ENCODE results near the gene NTM. TPM values are rescaled to one million over a fixed set of nuclear protein-coding genes. Genes with fewer than 3 reads are reported as not detected.

Gene NTM
- total and polyA plus RNA-seq, 2 donors (not counting 1 experiment from before 2014, with no cell fraction given) = 12.3 to 28.6 TPM

DNA sequence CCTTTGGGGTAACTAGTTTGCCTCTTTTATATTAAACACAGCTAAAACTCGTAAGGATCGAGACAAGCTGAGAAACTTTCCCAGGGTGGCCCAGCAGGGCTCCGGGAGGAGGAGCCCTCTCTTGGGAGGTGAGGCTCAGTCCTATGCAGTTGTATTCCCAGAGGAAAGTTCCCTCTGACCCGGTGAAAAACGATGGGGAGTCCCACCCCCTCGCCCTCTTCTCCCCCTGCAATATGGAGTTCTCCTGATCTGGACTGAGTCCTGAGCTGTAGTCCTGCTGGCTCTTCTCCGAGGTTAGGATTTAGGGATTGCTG lies 1.3 kb downstream of the NTM start:
- no peaks in the 10 kb centered on the region for H3K9me3 ChIP-seq (ENCODE audit: control insufficient read depth, insufficient read depth, low read depth, low read length)
- H3K4me2 ChIP-seq (ENCODE audit: extremely low read depth, insufficient read depth, low read length) = no peak overlapping the region
- no peaks in the 10 kb centered on the region for H3K4me1 ChIP-seq (ENCODE audit: control insufficient read depth, extremely low read depth, insufficient read depth, low read length)
- H3K79me2 ChIP-seq (ENCODE audit: control insufficient read depth, insufficient read depth, low read length) = no peaks in the 10 kb centered on the region
- no peak overlapping the region for H2AFZ ChIP-seq (ENCODE audit: low read length)
- no peaks in the 10 kb centered on the region for H3K36me3 ChIP-seq (ENCODE audit: control insufficient read depth, insufficient read depth, low read length)
- peaks cover 5% of the 10 kb centered on the region for H3K27me3 ChIP-seq (ENCODE audit: control insufficient read depth, insufficient read depth, low read length)
- no peak for DNase-seq (ENCODE audit: low read depth in 2 of 2)
- H3K27ac ChIP-seq (ENCODE audit: insufficient read depth, low read length) = no peak overlapping the region
- no peak overlapping the region for H3K9ac ChIP-seq (ENCODE audit: insufficient read depth, low read length)
- TF ChIP-seq, protein P1, sequence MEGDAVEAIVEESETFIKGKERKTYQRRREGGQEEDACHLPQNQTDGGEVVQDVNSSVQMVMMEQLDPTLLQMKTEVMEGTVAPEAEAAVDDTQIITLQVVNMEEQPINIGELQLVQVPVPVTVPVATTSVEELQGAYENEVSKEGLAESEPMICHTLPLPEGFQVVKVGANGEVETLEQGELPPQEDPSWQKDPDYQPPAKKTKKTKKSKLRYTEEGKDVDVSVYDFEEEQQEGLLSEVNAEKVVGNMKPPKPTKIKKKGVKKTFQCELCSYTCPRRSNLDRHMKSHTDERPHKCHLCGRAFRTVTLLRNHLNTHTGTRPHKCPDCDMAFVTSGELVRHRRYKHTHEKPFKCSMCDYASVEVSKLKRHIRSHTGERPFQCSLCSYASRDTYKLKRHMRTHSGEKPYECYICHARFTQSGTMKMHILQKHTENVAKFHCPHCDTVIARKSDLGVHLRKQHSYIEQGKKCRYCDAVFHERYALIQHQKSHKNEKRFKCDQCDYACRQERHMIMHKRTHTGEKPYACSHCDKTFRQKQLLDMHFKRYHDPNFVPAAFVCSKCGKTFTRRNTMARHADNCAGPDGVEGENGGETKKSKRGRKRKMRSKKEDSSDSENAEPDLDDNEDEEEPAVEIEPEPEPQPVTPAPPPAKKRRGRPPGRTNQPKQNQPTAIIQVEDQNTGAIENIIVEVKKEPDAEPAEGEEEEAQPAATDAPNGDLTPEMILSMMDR (conservative IDR thresholded peaks at IDR 0.05 in 1 of 2, IDR thresholded peaks at IDR 0.05 in 1 of 2; ENCODE audit: low read depth in 1 of 2, low read length in 2 of 2) = no peak
- no peak for TF ChIP-seq EZH2 (IDR thresholded peaks at IDR 0.05; ENCODE audit: low read length, missing control alignments)
- no peaks in the 10 kb centered on the region for H4K20me1 ChIP-seq (ENCODE audit: control insufficient read depth, extremely low read depth, insufficient read depth, low read length)
- H3K4me3 ChIP-seq (replicated peaks in 1 of 4; ENCODE audit: control extremely low read depth in 1 of 4, insufficient read depth in 1 of 4, low read depth in 3 of 4, low read length in 4 of 4) = no peak overlapping the region

DNA sequence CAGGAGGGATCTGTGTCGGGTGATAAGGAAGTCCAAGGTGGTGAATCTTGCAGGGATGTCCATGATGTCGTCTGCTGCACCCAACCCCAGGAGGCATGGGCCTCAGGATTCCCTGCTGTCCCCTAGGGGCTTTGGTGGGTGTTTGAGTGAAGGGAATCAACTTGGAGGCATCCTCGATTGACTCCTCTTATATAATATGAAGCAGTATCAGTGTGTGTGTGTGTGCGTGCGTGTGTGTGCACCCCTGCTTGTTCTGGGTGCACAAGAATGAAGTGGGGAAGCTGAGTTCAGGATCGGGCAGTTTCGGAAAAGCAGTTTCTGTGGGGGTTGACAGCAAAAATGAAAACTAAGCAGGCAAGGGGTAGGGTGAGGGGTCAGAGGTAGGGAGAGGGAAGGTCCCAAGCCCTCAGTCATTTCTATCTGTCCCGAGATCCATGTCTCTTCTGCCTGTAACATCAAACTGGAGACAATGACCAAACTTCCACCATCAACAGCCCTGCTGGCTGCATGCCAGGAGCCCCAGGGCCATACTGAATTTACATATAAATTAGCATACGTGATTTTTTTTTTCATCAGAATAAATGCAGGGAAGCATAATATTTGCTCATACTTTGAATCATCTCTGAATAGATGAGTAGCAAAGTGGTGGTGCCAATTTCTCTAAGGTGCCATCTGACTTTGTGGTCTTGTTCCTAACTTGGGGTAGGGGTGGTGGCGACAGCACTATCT lies 2.0 kb downstream of the NTM start:
- H3K4me2 ChIP-seq (ENCODE audit: extremely low read depth, insufficient read depth, low read length) = no peak overlapping the region
- TF ChIP-seq, protein P1 (conservative IDR thresholded peaks at IDR 0.05 in 1 of 2, IDR thresholded peaks at IDR 0.05 in 1 of 2; ENCODE audit: low read depth in 1 of 2, low read length in 2 of 2) = no peak
- TF ChIP-seq EZH2 (IDR thresholded peaks at IDR 0.05; ENCODE audit: low read length, missing control alignments) = no peak
- no peaks in the 10 kb centered on the region for H3K79me2 ChIP-seq (ENCODE audit: control insufficient read depth, insufficient read depth, low read length)

DNA sequence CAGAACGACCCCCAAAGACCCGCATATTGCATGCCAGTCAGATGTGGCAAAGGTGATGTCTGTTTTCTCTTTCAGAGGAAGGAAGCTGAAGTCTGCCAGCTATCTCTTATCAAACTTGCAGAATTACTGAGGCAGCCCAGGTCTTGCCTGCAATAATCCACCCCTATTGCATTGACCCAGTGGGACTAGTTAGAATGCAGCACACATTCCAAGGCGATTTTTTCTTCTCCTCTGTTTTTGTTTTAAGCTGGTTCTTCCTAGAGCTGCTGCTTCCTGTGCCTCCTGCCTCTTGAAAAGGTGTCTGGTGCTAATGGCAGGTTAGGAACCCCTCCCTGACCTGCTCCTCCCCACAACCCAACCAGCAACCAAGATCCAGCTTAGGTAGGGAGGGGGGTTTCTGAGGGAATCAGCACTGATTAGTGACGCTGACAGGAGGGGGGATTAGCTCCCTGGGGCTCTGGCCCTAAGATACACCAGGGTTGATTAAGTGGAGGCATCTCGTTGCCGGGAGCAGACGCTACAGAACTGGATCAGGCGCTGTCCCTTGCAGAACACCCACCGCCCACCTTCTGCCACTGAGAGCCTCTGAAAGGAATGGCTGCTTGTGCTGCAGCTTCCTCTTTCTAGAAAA lies 2.8 kb downstream of the NTM start:
- H3K79me2 ChIP-seq (ENCODE audit: control insufficient read depth, insufficient read depth, low read length) = no peaks in the 10 kb centered on the region
- no peak overlapping the region for H2AFZ ChIP-seq (ENCODE audit: low read length)
- no peaks in the 10 kb centered on the region for H3K36me3 ChIP-seq (ENCODE audit: control insufficient read depth, insufficient read depth, low read length)
- H3K4me2 ChIP-seq (ENCODE audit: extremely low read depth, insufficient read depth, low read length) = no peak overlapping the region
- H3K4me3 ChIP-seq (replicated peaks in 1 of 4; ENCODE audit: control extremely low read depth in 1 of 4, insufficient read depth in 1 of 4, low read depth in 3 of 4, low read length in 4 of 4) = no peak overlapping the region
- no peaks in the 10 kb centered on the region for H3K9me3 ChIP-seq (ENCODE audit: control insufficient read depth, insufficient read depth, low read depth, low read length)
- H3K27me3 ChIP-seq (ENCODE audit: control insufficient read depth, insufficient read depth, low read length) = peaks cover 5% of the 10 kb centered on the region
- peaks cover 1% of the 10 kb centered on the region for H4K20me1 ChIP-seq (ENCODE audit: control insufficient read depth, extremely low read depth, insufficient read depth, low read length)
- TF ChIP-seq, protein P1 (conservative IDR thresholded peaks at IDR 0.05 in 1 of 2, IDR thresholded peaks at IDR 0.05 in 1 of 2; ENCODE audit: low read depth in 1 of 2, low read length in 2 of 2) = no peak
- no peak for TF ChIP-seq EZH2 (IDR thresholded peaks at IDR 0.05; ENCODE audit: low read length, missing control alignments)
- DNase-seq (ENCODE audit: low read depth in 2 of 2) = no peak
- H3K27ac ChIP-seq (ENCODE audit: insufficient read depth, low read length) = no peak overlapping the region
- no peak overlapping the region for H3K9ac ChIP-seq (ENCODE audit: insufficient read depth, low read length)
- H3K4me1 ChIP-seq (ENCODE audit: control insufficient read depth, extremely low read depth, insufficient read depth, low read length) = no peaks in the 10 kb centered on the region

More for the DNA sequence above, 2.0 kb downstream of the NTM start:
- Histone ChIP-seq H3K4me1 (ENCODE audit: control insufficient read depth, extremely low read depth, insufficient read depth, low read length) (no peaks in the 10 kb centered on the region), H4K20me1 (ENCODE audit: control insufficient read depth, extremely low read depth, insufficient read depth, low read length) (no peaks in the 10 kb centered on the region), H2AFZ (ENCODE audit: low read length) (no peak overlapping the region), H3K9ac (ENCODE audit: insufficient read depth, low read length) (no peak overlapping the region), H3K27me3 (ENCODE audit: control insufficient read depth, insufficient read depth, low read length) (peaks cover 5% of the 10 kb centered on the region), H3K27ac (ENCODE audit: insufficient read depth, low read length) (no peak overlapping the region), H3K36me3 (ENCODE audit: control insufficient read depth, insufficient read depth, low read length) (no peaks in the 10 kb centered on the region), H3K9me3 (ENCODE audit: control insufficient read depth, insufficient read depth, low read depth, low read length) (no peaks in the 10 kb centered on the region), H3K4me3 (replicated peaks in 1 of 4; ENCODE audit: control extremely low read depth in 1 of 4, insufficient read depth in 1 of 4, low read depth in 3 of 4, low read length in 4 of 4) (no peak overlapping the region)
- DNase-seq (ENCODE audit: low read depth in 2 of 2) = no peak
